HG03135 (cell line): ENCODE data around the gene ITGA11.

Source experiments
- ATAC-seq: cut with Tn5 transposase; IDR thresholded peaks from one replicate; pipeline ENCODE4 v1.9.1; 2021; ENCODE audit warnings: mild to moderate bottlenecking, moderate library complexity; ENCODE audit not compliant: unreplicated experiment

Gene ITGA11

DNA sequence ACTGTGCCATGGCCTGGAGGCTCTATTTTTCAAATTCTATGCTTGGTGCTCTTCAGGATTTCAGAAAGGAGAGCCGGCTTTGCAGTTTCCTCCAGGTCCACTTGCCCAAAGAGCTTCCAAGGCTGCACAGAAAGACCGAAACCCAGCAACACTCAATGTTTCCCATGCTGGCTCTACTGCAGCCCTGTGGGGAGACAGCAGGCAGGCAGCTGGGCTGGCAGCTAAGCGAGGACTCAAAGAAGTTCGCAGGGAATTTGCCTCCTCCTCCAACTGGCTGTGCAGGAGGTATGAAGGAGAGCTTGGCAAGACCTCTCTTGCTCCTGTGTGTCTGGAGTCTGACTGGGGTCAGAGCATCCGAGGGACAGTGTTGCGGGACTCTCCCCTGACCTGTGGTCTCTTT lies 17.4 kb upstream of the ITGA11 start:
- ATAC-seq: no peak

DNA sequence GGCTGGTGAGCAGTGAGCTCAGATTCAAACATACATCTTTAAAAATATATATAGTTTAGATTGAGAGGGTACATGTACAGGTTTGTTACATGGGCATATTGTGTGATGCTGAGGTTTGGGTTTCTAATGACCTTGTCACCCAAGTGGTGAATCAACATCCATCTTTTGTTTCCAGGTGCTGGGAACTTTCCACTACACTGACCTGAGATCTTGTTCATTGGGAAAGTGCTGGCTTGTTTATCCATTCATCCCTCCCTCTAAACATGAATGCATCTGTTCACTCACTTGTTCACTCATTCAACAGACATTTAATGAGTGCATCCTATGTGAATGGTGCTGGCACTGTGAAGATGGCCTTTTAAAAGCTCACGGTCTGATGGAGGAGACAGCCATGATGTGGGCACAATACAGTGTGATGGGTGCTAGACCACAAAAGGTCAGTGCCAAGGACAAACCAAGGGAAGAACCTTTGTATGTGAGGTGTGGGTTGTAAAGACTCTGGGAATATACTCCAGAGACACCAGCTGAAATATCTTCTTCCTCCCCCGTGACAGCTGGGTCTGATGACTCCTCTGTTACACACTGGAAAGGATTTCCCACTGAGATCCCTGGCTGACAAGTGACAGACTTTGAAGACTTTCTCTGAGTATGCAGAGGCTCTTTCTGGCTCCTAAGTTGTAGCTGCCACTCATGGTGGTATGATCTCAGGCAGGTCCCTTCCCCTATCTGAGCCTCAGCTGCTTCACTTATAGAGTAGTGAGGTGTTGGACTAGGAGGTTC lies 16.2 kb upstream of the ITGA11 start:
- no peak for ATAC-seq

DNA sequence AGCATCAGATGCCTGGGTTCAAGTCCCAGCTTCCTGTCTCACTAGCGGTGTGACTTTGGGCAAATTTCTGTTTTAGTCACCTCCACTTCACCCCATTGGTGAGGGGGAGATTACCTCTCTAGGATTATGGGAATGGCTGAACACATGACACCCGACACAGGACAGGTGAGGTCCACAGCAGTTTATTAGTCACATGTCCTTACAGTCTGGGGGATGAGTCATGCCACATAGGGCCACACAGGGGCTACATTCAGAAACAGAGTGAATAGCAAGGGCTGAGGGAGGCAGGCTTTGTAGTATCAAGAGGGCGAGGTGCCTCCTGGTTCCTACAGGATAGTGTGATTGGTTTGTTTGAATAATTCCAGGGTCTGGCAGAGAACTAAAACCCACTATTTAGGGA lies 15.2 kb upstream of the ITGA11 start:
- ATAC-seq: no peak

DNA sequence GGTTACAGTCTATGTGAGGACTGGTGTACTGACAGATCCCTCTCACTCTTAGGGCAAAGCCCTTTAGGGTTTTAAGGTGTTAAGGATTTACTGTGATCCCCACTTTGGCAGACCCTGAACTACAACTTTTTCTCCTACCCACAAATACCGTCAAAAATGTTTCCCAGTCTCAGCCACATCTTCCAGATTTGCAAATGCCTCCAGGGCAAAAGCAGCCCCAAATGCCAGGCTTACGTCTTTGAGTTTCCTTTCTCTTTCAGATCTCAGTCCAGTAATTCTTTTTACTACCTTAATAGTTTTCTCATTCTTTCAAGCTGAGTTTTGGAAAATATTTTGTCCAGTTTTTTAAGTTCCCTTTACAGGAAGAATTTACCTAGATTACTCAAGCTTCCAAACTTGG lies 13.4 kb upstream of the ITGA11 start:
- no peak for ATAC-seq

DNA sequence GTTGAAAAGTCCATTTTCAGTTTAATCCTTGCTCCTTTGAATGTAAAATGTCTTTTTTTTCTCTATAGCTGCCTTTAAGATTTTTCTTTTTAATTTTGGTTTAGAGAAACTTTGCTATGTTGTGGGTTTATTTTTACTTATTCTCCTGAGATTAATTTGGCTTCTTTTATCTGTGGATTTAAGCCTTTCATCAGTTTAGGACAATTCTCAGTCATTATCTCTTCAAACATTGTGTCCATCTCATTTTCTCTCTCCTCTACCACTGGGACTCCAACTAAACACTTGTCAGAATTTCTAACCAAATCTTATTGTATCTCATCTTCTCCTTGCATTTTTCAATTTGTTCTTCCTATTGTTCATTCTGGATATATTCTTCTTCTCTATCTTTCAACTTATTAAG lies 12.4 kb upstream of the ITGA11 start:
- ATAC-seq: no peak

DNA sequence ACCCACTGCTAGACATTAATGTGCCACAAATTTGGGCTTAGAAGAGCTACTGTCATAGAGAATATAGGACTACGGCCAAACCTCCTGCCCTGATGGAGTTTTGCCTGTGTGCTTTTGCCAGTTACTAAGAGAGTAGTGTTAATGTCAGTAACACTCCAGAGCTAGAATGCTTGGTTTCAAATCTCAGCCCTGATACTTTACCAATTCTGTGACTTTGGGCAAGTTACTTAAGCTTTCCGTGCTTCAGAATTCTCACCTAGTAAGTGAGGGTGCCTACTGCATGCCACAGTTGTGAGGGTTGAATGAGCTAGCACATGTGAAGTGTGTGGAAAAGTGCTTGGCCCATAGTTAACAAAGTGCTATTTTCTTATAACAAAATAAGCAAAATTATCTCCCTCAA lies 10.9 kb upstream of the ITGA11 start:
- no peak for ATAC-seq

DNA sequence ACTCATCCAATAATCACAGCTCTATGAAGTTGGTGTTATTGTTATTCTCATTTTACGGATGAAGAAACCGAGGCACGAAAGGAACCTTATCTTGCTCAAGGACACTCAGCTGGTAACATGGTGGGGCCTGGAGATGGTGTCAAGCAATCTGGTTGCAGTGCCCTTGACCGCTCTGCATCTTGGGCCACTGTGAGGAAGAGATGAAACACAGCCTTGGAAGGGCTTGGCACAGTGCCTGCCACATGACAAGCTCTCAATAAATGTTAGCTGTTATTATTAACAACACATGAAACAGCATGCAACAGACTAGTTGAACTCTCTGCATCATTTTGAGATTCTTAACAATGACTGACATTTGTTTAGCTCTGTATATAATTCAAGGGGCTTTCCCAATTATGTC lies 10.1 kb upstream of the ITGA11 start:
- no peak for ATAC-seq

DNA sequence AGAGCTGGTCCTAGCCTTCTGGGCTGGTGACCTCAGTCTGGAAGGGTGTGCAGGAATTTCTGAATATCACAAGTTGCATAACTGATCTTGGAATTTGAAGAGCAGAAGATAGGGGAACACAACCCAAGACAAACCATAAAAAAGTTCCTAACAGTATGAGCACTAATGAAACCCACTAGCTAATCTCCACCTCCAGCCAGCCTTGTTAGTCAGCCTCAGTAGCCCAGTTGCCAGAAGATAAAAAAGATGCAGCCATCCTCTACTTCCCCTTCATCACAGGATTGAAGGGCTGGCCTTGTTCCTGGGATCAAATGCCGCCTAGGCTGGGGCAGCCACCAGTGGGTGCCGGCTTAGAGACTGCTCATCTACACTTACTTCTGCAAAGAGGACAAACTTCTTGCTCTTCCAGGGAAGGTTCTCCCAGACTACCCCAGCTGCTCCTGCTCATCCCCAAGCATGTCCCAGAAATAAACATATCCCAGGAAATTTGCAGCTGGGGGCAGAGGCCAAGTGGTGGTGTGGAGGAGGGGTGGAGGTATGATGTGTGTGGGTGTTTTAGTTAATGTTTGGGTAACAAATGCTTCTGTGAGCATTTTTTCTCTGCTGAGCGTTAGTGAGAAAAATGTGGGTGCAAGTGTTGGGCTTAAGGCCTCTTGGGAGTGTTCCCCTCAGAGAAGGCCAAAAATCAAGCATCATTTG lies 9.2 kb upstream of the ITGA11 start:
- no peak for ATAC-seq

DNA sequence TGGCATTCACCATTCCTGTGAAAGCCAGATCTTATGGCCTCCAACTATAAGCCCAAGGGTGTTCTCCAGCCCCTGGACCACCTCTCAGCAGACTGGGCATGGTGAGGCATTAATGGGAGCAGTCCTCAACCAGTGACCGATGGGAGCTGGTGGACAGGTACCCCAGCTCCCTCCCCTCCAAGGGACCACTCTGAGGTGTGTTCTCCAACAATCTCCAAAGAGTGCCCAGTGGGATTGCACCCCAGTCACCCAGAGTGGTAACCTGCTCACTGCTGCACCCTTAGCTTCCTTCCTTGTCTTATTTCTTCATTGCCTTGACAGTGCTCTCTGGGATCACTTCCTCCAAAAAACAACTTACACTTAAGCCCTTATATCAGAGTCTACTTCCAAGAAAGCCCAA lies 8.2 kb upstream of the ITGA11 start:
- ATAC-seq: no peak

DNA sequence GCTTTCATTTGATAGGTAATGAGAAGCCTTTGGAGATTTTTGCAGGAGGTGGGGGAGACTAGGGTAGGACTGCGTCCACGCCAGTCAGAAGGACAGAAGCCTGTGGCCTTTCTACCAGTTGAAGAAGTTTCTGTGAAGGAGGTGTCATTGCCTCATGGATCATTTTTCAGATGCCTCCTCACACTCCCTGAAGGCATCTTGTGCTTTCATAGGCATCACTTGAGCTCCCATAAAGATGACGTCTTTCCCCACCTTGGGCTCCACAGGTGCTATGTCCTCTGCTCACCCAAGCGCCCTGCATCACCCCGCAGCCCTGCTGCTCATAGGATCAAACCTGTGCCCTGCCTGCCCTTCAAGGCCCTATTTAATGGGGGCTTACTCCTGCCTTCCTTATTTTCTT lies 7.5 kb upstream of the ITGA11 start:
- no peak for ATAC-seq

DNA sequence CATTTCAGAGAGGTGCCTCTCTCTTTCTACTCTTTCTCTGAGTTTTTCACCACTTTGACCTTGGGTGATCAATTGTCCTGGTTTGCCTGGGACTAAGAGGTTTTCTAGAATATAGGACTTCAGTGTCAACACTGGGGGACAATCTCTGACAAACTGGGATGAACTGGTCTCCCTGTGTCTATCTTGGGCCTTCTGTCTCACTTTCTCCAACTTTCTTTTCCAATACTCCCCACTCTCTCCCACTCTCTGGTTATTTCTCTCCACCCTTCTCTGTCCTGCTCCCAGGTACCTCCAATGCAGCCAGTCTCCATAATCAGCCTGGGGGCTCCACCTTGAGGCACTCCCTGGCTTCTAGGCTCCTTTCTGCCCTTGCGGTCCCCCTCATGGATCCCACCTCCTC lies 4.7 kb upstream of the ITGA11 start:
- ATAC-seq: no peak

DNA sequence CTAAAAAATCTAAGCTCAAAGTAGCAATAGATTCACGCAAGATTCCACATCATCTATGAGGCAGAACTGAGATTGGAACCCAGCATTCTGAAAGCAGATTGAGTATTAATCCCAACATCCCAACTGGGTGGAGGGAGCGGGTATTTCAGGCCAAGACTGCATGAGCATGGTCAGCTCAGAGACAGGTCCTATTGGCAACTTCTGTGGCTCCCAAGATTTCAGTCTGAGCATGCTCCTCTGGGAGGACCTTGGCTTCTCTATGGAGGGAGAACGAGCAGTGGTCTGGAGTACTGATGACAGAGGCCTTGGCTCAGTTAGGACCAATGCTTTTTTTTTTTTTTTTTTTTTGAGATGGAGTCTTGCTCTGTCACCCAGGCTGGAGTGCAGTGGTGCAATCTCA lies 4.0 kb upstream of the ITGA11 start:
- no peak for ATAC-seq

DNA sequence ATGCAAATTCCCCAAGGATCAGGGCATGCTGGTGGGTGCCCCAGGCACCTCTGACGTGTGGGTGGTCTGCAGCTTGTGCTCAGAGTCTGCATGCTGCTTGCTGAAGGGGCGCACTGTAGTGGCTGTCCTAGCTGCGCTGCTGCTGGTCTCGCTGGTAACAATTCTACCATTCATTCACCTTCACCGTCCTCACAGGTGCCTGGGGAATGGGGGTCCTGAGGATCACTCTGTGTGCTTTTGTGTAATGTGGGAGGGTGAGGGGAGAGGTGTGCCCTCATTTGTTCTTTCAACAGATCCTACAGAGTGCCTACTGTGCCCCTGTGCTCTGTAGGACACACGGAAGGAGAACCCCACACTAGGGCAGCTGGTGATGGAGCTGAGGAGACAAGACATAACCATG lies 2.1 kb upstream of the ITGA11 start:
- no peak for ATAC-seq

DNA sequence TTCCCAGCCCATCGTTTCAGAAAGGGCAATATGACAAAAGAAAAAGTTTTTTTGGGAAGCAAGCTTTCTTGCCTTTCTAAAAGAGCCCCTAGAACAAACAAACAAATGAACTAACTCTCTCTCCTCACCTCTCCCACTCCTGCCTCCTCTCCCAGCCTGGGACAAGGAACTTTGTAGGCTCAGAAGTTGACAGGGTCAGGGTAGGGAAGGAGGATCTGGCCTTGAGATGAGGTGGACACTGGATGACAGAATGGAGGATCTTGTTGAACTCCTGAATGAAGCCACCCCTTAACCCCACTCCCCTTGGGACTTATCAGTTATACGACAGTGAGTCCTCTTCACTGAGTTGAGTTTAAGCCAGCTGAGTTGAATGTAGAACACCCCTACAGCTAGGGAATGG lies 1.6 kb upstream of the ITGA11 start:
- no peak for ATAC-seq

DNA sequence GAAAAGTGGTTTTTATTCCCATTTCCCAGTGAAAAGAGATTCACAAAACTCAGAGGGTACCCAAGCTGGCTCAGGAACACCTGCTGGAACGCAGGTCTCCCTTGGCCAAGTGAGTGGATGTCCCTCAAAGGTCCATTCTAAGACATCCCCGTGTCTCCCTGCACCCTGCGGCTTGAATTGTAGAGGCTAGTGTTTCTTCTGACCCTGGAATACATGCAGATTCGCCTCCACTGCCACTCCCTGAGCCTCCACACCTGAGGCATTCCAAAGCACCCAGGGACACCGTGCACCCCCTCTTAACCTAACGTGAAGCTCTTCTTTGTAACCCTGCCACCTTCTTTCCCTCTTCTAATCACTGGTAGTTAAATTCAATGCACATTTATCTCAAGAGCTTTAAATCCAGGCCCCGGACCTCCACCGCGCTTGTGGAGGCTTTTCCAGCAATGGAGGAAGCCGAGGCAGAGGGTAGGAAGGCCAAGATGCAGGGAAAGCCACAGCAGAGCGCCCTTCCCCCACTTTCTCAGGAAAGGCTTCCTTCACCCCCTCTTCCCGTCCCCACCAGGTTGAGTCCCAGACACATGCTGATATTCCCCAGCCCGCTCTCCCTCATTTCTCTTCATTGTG lies 590 bp upstream of the ITGA11 start:
- no peak for ATAC-seq

DNA sequence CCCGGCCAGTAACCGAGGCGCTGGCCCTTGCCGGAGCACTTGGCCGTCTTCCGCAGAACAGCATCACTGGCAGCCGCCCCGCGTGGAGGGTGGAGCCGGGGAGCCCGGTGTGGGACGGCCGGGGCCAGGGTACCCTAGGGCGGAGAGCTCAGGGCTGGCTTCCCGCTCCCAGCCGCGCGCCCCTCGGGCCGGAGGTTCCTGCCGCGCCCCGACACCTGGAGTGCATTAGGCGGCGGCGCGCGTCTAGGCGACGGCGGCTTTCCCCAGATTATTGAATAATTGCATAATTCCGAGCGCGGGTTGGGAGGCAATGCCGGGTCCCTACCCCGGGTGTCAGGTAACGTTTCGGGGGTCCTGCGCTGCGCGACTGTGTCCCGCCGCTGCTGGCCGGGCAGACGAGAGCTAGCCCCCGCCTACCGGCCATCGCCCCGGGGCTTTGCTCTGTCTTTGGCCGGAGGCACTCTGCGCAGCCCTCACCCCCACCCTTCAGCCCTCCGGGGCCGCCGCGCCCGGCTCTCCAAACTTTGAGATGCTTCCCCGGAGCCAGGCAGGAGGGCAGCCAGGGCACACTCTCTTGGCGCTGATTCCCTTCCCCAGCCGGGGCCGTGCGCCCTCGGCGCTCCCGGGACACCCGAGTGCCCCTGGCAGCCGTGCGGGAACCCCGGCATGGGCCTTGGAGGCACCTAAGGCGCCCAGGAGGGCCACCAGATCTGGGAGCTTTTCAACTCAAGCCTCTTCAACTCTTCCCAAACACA lies 749 bp downstream of the ITGA11 start:
- ATAC-seq: no peak

DNA sequence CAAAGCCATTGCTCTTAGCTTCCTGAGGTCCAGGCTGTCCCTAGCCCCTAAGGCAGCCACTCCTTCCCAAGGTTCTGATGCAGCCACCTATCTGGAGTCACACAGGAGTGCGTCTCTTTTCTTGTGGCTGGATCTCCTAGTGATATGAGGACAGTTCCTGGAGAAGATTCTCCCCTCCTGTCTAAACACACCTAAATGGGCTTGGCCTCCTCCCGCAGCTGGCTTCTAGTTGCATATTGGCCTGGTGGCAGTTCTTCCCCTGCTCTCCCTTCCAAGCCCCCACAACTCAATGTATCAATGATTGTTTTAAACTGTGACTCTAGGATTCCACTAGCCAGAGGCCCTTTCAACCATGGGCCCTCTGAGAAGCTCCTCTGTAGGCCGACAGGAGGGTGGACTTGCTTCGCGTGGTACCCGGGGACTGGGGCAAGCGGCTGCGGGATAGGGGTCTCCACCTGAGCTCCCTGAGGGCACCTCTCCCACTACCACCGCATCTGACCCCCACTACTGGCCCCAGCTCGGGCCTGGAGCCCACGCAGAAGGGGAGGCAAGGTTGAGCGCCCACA lies 1.4 kb downstream of the ITGA11 start:
- ATAC-seq: no peak

DNA sequence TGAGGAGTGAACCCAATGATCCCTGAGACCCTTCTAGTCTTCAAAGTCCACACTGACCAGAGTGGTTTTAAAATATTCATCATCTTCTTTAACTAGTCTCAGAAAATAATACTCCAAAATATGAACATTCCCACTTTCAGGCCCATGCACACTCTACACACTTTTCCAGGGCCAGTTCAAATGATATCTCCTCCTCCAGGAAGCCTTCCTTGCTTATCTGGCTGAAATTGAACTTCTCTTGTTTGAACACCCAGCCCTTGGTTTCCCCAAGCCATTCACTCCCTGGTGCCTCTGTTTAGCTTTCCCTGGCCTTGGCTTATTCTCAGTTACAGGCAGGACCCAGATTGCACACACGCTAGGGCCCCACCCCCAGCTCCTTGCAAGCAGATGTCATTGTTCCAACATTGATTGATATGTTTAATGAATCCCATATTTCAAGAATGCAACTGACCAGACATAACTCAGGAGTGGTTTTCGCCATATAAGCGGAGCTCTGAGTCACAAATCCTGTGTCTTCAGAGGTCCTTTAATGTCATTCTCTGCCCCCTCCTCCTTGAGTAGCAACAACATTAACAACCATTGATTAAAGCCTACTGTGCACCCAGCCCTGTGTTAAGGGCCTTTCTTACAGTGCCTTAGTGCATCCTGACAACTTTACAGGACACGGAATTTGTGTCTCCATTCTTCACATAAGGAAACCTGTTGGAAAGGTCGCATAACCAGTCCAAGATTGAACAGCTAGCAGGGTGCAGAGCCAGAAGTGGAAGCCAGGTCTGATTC lies 2.1 kb downstream of the ITGA11 start:
- no peak for ATAC-seq

DNA sequence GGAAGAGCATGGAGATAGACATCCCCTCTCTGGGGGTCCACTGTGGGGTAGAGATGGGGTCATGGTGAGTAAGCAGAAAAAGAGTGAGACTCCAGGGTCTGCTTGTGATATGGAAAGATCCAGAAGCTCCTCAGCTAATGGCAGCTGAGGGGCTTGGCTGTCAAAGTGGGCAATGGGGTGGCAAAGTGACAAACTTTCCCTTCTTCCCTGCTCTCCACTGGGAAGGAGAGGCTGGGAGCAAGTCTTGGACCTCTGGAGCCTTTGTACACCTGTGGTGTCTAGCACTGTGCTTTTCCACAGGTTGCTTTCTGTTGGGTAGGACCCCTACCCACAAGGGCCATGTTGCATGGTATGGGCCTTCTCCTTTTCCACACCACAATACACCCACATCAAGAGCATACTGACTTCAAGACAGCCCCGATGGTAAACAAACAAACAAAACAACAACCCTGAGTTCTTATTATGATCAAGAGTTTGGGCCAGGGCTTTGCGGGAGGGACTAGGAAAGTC lies 3.5 kb downstream of the ITGA11 start:
- no peak for ATAC-seq

DNA sequence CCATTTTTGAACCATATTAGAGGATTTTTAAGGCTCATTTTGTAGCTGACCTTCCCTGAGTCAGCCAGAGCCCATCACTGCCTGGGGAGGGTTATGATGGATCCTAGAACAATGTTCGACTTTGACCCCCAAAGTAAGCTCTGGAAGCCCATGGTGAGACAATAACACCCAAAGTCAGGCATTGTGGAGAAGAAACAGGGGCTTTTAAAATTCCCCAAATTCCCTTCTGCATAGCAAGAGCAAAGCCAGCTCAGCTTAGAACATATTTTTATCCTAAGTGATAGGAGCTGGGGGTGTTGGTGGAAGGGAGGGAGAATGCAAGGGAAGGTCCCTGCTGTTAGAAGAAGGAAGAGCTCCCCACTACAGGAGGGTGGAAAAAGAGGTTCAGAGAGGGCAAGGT lies 4.0 kb downstream of the ITGA11 start:
- no peak for ATAC-seq
